IPS-NIHi11 (cell line): ENCODE results near the gene TMEM269.
"Not testable (repeated sequence)": the region's sequence is repeated elsewhere in the genome, so short reads cannot be mapped to it uniquely, and the experiment has no call there.

ENCODE experiments used
- DNase-seq: peaks from one replicate; pipeline ENCODE4 v3.0.0; 2012; ENCODE audit warnings: mixed read lengths, low spot score

The TMEM269 gene

GRCh38 chr1:42776502-42776901, 8.3 kb upstream of the TMEM269 start:
- no peak for DNase-seq

GRCh38 chr1:42777852-42778251, 6.9 kb upstream of the TMEM269 start:
- peak; percentile 70 for DNase-seq

- no peak for DNase-seq
These were observed 5.1 kb upstream of the TMEM269 start for GRCh38 chr1:42779725-42780124.

GRCh38 chr1:42780176-42780575, 4.6 kb upstream of the TMEM269 start:
- DNase-seq: no peak

- no peak for DNase-seq
These were observed 1.7 kb upstream of the TMEM269 start for GRCh38 chr1:42783092-42783491.

- peak; percentile 29 for DNase-seq
These were observed 245 bp upstream of the TMEM269 start for GRCh38 chr1:42784547-42784945.

- DNase-seq: no peak
These were observed 1.3 kb downstream of the TMEM269 start for GRCh38 chr1:42786097-42786496.

- no peak for DNase-seq
These were observed 3.2 kb downstream of the TMEM269 start for GRCh38 chr1:42788021-42788420.

GRCh38 chr1:42793824-42794223, 9.0 kb downstream of the TMEM269 start:
- no peak for DNase-seq

- no peak for DNase-seq
These were observed 12.6 kb downstream of the TMEM269 start for GRCh38 chr1:42797414-42797813.

GRCh38 chr1:42797979-42798378, 13.2 kb downstream of the TMEM269 start:
- no peak for DNase-seq

GRCh38 chr1:42801832-42802473, 17.2 kb downstream of the TMEM269 start:
- DNase-seq: no peak

GRCh38 chr1:42806171-42806570, 21.4 kb downstream of the TMEM269 start:
- DNase-seq: no peak

- DNase-seq: no peak
These were observed 21.8 kb downstream of the TMEM269 start for GRCh38 chr1:42806593-42806992.

- no peak for DNase-seq
These were observed 22.4 kb downstream of the TMEM269 start for GRCh38 chr1:42807056-42807668.

- DNase-seq: not testable (repeated sequence)
These were observed 30.0 kb downstream of the TMEM269 start for GRCh38 chr1:42814815-42815214.

GRCh38 chr1:42815941-42816584, 31.3 kb downstream of the TMEM269 start:
- no peak for DNase-seq

GRCh38 chr1:42816585-42817439, 32.0 kb downstream of the TMEM269 start, which contains the start of the genes ERMAP and SVBP:
Gene ERMAP (plus strand): TSS chr1:42817122. CDS start chr1:42830449, 13,327 bp downstream.
Gene SVBP (minus strand): TSS chr1:42817397. CDS start chr1:42816544, 853 bp downstream.
- peak; percentile 97 for DNase-seq

GRCh38 chr1:42817440-42817767, 32.6 kb downstream of the TMEM269 start:
- DNase-seq: no peak

- no peak for DNase-seq
These were observed 33.2 kb downstream of the TMEM269 start for GRCh38 chr1:42817976-42818375.

- no peak for DNase-seq
These were observed 36.0 kb downstream of the TMEM269 start for GRCh38 chr1:42820813-42821212.

- DNase-seq: no peak
These were observed 36.9 kb downstream of the TMEM269 start for GRCh38 chr1:42821690-42822089.
